H1 (cell line): Measurements from ENCODE around the gene GALNT13. TPM values are rescaled to one million over a fixed set of nuclear protein-coding genes. Genes with fewer than 3 reads are reported as not detected.

Experiments
- EGR1 ChIP-seq: IDR thresholded peaks from 2 replicates; pipeline ENCODE4 v1.6.1; 2011; ENCODE audit warnings: low read depth, low read length, borderline replicate concordance
- GABPA ChIP-seq: IDR thresholded peaks from 2 replicates; pipeline ENCODE4 v1.6.1; 2011; ENCODE audit warnings: mild to moderate bottlenecking, low read length, moderate library complexity, borderline replicate concordance; ENCODE audit not compliant: insufficient read depth
- HDAC2 ChIP-seq, 2 experiments: fragments of 300-600 bp in 1 of 2; sonication (generic) in 1 of 2; IDR thresholded peaks; 2 replicates each; pipeline ENCODE4 v1.6.1; 2011 to 2012; ENCODE audit warnings: low read depth in 2 of 2, low read length in 2 of 2, mild to moderate bottlenecking in 2 of 2, moderate library complexity in 2 of 2, borderline replicate concordance in 1 of 2, inconsistent platforms in 1 of 2
- JUN ChIP-seq: IDR thresholded peaks from 2 replicates; pipeline ENCODE4 v1.6.1; 2011; ENCODE audit warnings: low read depth, mild to moderate bottlenecking, improper control_type of control experiment, low read length
- POLR2A ChIP-seq, 2 experiments: IDR thresholded peaks; 1 replicate in 1 of 2; 2 replicates in 1 of 2; pipeline ENCODE4 v1.6.1; 2011; ENCODE audit warnings: low read depth in 2 of 2, low read length in 2 of 2, mild to moderate bottlenecking in 2 of 2; ENCODE audit errors: control extremely low read depth in 1 of 2
- RAD21 ChIP-seq, 2 experiments: IDR thresholded peaks in 1 of 2; conservative IDR thresholded peaks in 1 of 2; 2 replicates each; pipeline ENCODE4 v1.6.1; 2011; ENCODE audit warnings: low read depth in 2 of 2, low read length in 2 of 2, improper control_type of control experiment in 1 of 2, inconsistent platforms in 1 of 2, mild to moderate bottlenecking in 1 of 2, moderate library complexity in 1 of 2
- TEAD4 ChIP-seq: IDR thresholded peaks from 2 replicates; pipeline ENCODE4 v1.6.1; 2012; ENCODE audit warnings: low read depth, low read length, inconsistent platforms, mixed read lengths
- polyA plus RNA-seq, 7 experiments: library from polyadenylated mRNA; depleted of rRNA in 3 of 7; stranded (reverse) in 5 of 7; unstranded in 2 of 7; fragments of >200 nt in 5 of 7; fragments of 200-250 nt in 2 of 7; gene quantifications; 1 replicate in 5 of 7; 2 replicates in 1 of 7; 4 replicates in 1 of 7; pipeline versions ENCODE4 v1.2.1 to v1.2.3, GENCODE V29; 2011 to 2013; ENCODE audit warnings: missing spikeins in 2 of 7, mixed read lengths in 2 of 7
- total RNA-seq: library from RNA; stranded (reverse); fragmentation: NEBNext Ultra II Directional; extraction: Animal tissue kit (Norgen Biotek cat#: 25700); gene quantifications from 2 replicates; pipeline ENCODE4 v1.2.1, GENCODE V29; 2021

The GALNT13 gene
- total and polyA plus RNA-seq, 2 of the 8 experiments (the other 6 are each of a cell fraction or from before 2014, with no cell fraction given) = 3.2 to 9.6 TPM

DNA sequence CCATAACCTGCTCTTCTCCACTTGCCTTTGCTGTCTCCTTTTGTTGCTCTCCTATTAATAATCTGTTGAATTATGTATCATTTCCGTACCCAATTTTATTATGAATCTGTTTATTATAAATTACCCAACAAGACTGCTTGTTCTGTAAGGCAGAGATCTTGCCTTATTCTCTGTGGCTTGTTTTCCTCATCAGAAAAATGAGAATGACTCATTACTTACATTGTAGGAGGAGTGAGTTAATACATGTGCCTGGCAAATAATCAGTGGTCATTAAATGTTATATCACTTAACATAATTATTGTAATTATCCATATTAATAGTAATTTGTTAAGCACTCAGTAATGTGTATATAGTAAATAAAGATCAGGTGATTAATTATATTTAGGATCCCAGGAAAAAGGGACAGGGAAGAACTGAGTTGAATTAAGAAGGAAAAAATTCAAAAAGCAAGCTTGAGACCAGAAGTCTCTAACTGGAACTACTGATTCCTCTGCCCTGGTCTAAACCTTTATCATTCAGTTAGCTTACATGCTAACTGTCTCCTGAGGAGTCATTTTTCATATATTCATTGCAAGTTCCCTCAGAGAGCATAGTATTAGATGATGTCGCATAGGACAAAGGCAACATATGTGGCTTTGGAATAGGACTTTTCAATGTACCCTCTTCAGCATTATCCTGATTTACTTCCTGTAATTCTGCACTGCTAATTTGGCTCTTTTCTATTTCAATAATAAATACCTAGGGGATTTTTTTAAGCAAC, 335.7 kb downstream of the GALNT13 start (continued):
- no peak for TF ChIP-seq GABPA
- TF ChIP-seq JUN = no peak
- no peak for TF ChIP-seq POLR2A (IDR thresholded peaks at IDR 0.05; ENCODE audit: control extremely low read depth in 1 of 2, low read depth in 2 of 2, low read length in 2 of 2)
- TF ChIP-seq RAD21 (IDR thresholded peaks at IDR 0.05 in 1 of 2, conservative IDR thresholded peaks at IDR 0.05 in 1 of 2; ENCODE audit: low read depth in 2 of 2, low read length in 2 of 2) = no peak
- TF ChIP-seq EGR1 = no peak
- TF ChIP-seq TEAD4 = no peak
- TF ChIP-seq HDAC2 (IDR thresholded peaks at IDR 0.05; ENCODE audit: borderline replicate concordance in 1 of 2, low read depth in 2 of 2, low read length in 2 of 2) = no peak
- TF ChIP-seq, all 59 proteins: peak for 0
